GM21447 (cell line): ENCODE results near the gene MBTD1.
"Not testable (repeated sequence)": the region's sequence is repeated elsewhere in the genome, so short reads cannot be mapped to it uniquely, and the experiment has no call there.

Source experiments
- ATAC-seq: cut with Tn5 transposase; IDR thresholded peaks from one replicate; pipeline ENCODE4 v1.9.1; 2021; ENCODE audit not compliant: unreplicated experiment

The MBTD1 gene

GRCh38 chr17:51259564-51260236, at the start of gene MBTD1:
Gene MBTD1, minus strand, starts transcription at chr17:51260049. Its CDS starts 34,888 bp downstream, at chr17:51225161.
- peak; percentile 77 for ATAC-seq

DNA sequence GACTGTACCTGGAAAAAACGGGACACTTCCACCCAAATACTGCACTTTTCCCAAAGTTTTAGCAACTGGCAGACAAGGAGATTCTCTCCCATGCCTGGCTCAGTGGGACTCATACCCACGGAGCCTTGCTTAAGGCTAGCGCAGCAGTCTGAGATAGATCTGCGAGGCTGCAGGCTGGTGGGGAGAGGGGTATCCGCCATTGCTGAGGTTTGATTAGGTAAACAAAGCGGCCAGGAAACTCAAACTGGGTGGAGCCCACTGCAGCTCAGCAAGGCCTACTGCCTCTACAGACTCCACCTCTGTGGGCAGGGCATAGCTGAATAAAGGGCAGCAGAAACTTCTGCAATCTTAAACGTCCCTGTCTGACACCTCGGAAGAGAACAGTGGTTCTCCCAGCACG, 45.3 kb upstream of the MBTD1 start:
- ATAC-seq, result no peak

- no peak for ATAC-seq
These were observed 40.0 kb upstream of the MBTD1 start for GRCh38 chr17:51299859-51300258.

GRCh38 chr17:51298508-51299371, 38.9 kb upstream of the MBTD1 start:
- ATAC-seq, result no peak

- ATAC-seq, result not testable (repeated sequence)
These were observed 34.5 kb upstream of the MBTD1 start for GRCh38 chr17:51294338-51294737.

GRCh38 chr17:51289696-51290111, 29.9 kb upstream of the MBTD1 start:
- ATAC-seq, result no peak

DNA sequence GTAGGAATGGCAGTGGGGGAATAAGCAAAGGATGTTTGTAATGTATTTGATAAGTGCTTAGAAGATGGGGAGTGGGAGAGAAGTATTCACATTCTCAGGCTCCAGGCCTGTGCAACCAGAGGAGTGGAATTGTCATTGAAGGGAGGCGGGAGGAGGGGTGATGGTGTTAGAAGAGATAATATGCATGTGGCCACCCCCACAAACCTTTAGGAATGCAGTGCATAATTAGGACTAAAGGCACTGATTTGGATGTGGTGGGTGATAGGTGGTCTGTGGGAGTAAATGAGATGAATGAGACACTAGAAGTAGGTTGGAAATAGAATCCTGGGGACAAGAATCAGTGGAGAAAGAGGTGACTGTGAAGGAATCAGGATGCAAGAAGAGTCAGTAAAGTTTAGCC, 27.6 kb upstream of the MBTD1 start:
- ATAC-seq, result no peak

- no peak for ATAC-seq
These were observed 19.3 kb upstream of the MBTD1 start for GRCh38 chr17:51279183-51279582.

GRCh38 chr17:51275381-51275780, 15.5 kb upstream of the MBTD1 start:
- ATAC-seq, result no peak

DNA sequence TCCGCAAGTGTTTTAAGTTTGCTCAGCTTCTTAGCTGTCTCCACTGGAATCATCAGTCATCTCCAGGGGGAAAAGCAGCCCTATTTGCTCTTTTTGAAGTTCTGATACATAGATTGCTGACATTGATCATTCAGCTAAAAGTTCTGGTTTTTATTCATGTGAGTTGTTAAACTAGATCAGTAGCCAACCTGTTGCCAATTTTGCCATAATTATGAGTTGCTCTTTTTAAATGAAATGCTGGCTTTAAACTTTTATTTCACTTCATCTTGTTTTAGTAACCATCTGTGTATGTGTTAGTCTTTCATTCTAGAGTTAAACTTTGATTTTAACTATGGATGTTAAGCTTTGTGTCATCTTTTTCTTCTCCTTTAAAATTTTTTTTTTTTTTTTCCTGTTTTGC, 13.0 kb upstream of the MBTD1 start:
- ATAC-seq, result no peak

GRCh38 chr17:51270636-51271035, 10.8 kb upstream of the MBTD1 start:
- no peak for ATAC-seq

GRCh38 chr17:51269991-51270390, 10.1 kb upstream of the MBTD1 start:
- no peak for ATAC-seq

GRCh38 chr17:51264466-51264865, 4.6 kb upstream of the MBTD1 start:
- not testable (repeated sequence) for ATAC-seq

DNA sequence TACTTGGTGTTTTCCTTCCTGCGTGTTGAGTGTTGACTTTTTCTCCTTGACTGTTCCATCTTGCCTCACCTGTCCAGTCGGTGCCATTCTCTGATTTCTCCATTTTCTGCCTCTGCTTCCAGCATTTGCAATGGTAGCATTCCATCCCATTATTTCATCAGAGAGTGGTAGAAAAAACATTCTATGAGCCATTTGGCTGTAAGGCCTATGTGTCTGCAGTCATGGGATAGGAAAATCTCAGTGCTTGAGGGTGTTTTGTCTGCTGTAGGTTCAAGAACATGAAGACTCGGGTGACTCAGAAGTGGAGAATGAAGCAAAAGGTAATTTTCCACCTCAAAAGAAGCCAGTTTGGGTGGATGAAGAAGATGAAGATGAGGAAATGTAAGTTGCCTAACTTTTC, 3.2 kb upstream of the MBTD1 start:
- ATAC-seq, result no peak

- ATAC-seq, result no peak
These were observed 1.4 kb upstream of the MBTD1 start for GRCh38 chr17:51261024-51261963.

DNA sequence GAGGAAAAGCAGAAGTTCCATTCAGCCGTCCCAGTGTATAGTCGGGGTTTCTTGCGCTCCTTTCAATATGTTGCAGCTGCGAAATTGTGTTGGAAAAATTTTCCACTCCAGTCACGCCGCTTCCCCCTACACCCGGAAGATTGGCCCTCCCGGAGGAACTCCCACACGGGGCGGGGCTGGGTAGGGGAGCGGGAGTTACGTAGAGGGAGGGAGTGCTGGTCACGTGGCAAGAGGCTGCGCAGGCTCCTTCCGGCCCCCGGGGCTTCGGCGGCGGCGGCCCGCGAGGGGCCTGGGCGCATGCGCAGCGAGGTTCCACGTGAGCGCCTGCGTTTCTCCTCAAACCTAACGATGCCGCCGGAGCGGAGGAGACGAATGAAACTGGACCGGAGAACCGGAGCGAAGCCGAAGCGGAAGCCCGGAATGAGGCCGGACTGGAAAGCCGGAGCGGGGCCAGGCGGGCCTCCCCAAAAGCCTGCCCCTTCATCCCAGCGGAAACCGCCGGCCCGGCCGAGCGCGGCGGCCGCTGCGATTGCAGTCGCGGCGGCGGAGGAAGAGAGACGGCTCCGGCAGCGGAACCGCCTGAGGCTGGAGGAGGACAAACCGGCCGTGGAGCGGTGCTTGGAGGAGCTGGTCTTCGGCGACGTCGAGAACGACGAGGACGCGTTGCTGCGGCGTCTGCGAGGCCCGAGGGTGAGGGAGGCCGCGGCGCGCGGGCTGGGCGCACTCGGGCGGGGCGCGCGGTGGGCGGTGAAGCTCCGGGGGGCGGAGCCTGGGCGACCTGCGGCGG, 581 bp upstream of the MBTD1 start, which contains the start of gene UTP18:
Gene UTP18, plus strand, starts transcription at position 310 of the 787 bp plus-strand sequence. Its CDS starts 39 bp downstream, at position 349.
- peak; percentile 77 for ATAC-seq

DNA sequence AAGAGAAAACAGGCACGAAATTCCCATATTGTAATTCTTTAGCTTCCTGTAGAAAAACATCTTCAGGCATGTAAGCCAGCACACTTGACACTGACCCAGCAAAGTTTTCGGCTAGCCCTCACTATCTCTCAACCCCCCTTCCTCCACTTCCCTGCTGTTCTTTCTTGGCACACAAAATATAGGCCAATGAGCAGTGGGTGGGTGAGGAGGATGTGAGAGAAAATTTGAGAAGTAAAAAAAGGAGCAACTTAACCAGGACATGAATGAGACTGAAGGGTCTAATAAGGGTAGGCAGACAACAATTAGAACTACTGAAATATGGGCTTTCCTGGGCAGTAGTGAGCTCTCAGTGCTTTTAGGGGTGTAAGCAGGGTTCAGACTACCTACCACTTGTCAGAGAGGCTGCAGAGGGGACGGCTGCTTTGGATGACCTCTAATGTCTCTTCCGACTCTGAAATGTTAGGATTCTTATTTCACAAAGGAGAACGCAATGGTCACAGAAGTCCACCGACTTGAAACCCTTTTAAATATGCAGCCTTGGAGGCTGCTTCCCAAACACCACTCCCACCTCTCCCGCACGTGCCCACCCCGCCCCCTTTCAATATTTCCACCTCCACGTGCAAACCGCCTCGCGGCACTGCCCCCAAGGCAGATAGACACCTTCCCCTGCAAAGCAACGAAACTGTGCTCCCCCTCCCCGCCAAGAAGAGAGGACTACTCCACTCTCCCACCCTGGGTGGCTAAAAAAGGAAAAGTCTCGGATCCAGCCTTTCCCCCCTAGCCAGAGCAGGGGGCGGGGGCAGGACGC, 889 bp downstream of the MBTD1 start:
- no peak for ATAC-seq

DNA sequence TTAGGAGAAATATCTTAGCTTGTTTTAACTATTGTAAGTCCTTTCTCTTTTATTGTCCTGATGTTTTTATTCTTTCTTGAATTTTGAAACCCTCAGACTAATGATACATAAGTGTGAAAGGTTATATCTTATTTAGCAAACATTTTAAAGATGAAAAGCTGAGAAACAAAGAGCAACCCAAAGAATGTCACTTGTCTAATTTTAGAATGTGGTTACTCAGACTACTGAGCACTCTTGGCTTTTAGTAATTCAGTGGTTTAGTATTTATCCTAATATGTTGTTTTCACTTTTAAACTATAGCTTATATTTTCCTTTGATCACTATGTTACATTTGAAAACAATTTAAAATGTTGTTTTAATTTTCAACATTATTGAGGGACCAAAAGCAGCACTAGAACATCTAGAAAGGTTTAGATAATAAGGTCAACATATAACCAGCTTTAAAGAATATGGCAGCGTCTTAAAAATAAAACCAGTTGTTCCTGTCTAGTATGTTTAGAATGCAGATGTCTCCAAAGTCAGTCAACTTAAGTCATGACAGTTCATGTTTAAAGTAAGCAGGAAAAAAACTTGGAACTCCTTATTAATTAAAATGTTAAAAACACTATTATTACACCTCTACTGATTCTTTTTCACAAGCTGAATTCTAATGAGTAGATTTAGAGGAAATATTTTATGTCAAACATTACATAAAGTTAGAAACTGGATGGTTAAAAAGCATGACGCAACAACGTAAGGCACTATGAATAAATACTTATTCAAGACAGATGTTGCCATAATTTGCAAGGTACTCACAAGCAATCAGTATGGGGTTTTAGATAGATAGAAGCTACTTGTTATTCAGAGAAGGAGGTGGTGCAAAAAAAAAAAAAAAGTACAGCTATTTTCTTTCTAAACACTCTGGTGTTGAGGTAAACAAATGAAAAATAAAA, 2.4 kb downstream of the MBTD1 start:
- no peak for ATAC-seq
